ENCODE measurements around the gene ERN1.
A peak's percentile ranks its signal among the peaks of the same experiment; 100 is the strongest.

The ERN1 gene

GRCh38 chr17:64025732-64026294 lies 104.1 kb downstream of the ERN1 start (continued):
- TF ChIP-seq REST (tag by site-specific recombination; IDR thresholded peaks at IDR 0.05) (no peak), ZNF132 (tag by site-specific recombination; IDR thresholded peaks at IDR 0.05; ENCODE audit: borderline replicate concordance) (no peak), ZNF626 (tag by site-specific recombination; IDR thresholded peaks at IDR 0.05) (no peak), ZNF112 (tag by site-specific recombination; IDR thresholded peaks at IDR 0.05) (no peak), INSM2 (tag by site-specific recombination; IDR thresholded peaks at IDR 0.05) (no peak), IKZF3 (tag by site-specific recombination; IDR thresholded peaks at IDR 0.05) (no peak), GLIS1 (tag by site-specific recombination; IDR thresholded peaks at IDR 0.05) (no peak), HOXA7 (CRISPR knock-in tag; IDR thresholded peaks at IDR 0.05; ENCODE audit: borderline replicate concordance) (no peak), ZBTB11 (tag by site-specific recombination; conservative IDR thresholded peaks at IDR 0.05; ENCODE audit: low read depth) (no peak), ZNF18 (tag by site-specific recombination; IDR thresholded peaks at IDR 0.05) (no peak), ZNF707 (tag by site-specific recombination; IDR thresholded peaks at IDR 0.05) (no peak), ZNF175 (tag by site-specific recombination; IDR thresholded peaks at IDR 0.05) (no peak)
- TF ChIP-seq, protein P1, sequence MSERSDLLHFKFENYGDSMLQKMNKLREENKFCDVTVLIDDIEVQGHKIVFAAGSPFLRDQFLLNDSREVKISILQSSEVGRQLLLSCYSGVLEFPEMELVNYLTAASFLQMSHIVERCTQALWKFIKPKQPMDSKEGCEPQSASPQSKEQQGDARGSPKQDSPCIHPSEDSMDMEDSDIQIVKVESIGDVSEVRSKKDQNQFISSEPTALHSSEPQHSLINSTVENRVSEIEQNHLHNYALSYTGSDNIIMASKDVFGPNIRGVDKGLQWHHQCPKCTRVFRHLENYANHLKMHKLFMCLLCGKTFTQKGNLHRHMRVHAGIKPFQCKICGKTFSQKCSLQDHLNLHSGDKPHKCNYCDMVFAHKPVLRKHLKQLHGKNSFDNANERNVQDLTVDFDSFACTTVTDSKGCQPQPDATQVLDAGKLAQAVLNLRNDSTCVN (tag by site-specific recombination; optimal IDR thresholded peaks at IDR 0.05): peak; percentile 16
- TF ChIP-seq, protein P2, sequence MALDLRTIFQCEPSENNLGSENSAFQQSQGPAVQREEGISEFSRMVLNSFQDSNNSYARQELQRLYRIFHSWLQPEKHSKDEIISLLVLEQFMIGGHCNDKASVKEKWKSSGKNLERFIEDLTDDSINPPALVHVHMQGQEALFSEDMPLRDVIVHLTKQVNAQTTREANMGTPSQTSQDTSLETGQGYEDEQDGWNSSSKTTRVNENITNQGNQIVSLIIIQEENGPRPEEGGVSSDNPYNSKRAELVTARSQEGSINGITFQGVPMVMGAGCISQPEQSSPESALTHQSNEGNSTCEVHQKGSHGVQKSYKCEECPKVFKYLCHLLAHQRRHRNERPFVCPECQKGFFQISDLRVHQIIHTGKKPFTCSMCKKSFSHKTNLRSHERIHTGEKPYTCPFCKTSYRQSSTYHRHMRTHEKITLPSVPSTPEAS (tag by site-specific recombination; IDR thresholded peaks at IDR 0.05): no peak
- TF ChIP-seq, protein P3, sequence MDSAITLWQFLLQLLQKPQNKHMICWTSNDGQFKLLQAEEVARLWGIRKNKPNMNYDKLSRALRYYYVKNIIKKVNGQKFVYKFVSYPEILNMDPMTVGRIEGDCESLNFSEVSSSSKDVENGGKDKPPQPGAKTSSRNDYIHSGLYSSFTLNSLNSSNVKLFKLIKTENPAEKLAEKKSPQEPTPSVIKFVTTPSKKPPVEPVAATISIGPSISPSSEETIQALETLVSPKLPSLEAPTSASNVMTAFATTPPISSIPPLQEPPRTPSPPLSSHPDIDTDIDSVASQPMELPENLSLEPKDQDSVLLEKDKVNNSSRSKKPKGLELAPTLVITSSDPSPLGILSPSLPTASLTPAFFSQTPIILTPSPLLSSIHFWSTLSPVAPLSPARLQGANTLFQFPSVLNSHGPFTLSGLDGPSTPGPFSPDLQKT (IDR thresholded peaks at IDR 0.05; ENCODE audit: borderline replicate concordance, low read depth, low read length): no peak
- TF ChIP-seq, protein P4, sequence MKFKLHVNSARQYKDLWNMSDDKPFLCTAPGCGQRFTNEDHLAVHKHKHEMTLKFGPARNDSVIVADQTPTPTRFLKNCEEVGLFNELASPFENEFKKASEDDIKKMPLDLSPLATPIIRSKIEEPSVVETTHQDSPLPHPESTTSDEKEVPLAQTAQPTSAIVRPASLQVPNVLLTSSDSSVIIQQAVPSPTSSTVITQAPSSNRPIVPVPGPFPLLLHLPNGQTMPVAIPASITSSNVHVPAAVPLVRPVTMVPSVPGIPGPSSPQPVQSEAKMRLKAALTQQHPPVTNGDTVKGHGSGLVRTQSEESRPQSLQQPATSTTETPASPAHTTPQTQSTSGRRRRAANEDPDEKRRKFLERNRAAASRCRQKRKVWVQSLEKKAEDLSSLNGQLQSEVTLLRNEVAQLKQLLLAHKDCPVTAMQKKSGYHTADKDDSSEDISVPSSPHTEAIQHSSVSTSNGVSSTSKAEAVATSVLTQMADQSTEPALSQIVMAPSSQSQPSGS (tag by site-specific recombination; IDR thresholded peaks at IDR 0.05; ENCODE audit: low read depth): no peak
- TF ChIP-seq, protein P5, sequence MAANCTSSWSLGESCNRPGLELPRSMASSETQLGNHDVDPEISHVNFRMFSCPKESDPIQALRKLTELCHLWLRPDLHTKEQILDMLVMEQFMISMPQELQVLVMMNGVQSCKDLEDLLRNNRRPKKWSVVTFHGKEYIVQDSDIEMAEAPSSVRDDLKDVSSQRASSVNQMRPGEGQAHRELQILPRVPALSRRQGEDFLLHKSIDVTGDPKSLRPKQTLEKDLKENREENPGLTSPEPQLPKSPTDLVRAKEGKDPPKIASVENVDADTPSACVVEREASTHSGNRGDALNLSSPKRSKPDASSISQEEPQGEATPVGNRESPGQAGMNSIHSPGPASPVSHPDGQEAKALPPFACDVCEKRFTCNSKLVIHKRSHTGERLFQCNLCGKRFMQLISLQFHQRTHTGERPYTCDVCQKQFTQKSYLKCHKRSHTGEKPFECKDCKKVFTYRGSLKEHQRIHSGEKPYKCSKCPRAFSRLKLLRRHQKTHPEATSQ (tag by site-specific recombination; IDR thresholded peaks at IDR 0.05): no peak
- TF ChIP-seq, protein P6, sequence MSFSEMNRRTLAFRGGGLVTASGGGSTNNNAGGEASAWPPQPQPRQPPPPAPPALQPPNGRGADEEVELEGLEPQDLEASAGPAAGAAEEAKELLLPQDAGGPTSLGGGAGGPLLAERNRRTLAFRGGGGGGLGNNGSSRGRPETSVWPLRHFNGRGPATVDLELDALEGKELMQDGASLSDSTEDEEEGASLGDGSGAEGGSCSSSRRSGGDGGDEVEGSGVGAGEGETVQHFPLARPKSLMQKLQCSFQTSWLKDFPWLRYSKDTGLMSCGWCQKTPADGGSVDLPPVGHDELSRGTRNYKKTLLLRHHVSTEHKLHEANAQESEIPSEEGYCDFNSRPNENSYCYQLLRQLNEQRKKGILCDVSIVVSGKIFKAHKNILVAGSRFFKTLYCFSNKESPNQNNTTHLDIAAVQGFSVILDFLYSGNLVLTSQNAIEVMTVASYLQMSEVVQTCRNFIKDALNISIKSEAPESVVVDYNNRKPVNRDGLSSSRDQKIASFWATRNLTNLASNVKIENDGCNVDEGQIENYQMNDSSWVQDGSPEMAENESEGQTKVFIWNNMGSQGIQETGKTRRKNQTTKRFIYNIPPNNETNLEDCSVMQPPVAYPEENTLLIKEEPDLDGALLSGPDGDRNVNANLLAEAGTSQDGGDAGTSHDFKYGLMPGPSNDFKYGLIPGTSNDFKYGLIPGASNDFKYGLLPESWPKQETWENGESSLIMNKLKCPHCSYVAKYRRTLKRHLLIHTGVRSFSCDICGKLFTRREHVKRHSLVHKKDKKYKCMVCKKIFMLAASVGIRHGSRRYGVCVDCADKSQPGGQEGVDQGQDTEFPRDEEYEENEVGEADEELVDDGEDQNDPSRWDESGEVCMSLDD (tag by site-specific recombination; IDR thresholded peaks at IDR 0.05): peak; percentile 75

Data from HEK293 (cell line).